Ramos (cell line): Measurements from ENCODE around the gene TEX30.

Experiments
- in situ Hi-C: fragments of 300-500 bp; cut with MboI; formaldehyde crosslinking; loops from one replicate; pipeline ENCODE4 v1.14.3; 2022; ENCODE audit warnings: low sequenced_read_pairs; ENCODE audit not compliant: unreplicated experiment

The TEX30 gene

DNA sequence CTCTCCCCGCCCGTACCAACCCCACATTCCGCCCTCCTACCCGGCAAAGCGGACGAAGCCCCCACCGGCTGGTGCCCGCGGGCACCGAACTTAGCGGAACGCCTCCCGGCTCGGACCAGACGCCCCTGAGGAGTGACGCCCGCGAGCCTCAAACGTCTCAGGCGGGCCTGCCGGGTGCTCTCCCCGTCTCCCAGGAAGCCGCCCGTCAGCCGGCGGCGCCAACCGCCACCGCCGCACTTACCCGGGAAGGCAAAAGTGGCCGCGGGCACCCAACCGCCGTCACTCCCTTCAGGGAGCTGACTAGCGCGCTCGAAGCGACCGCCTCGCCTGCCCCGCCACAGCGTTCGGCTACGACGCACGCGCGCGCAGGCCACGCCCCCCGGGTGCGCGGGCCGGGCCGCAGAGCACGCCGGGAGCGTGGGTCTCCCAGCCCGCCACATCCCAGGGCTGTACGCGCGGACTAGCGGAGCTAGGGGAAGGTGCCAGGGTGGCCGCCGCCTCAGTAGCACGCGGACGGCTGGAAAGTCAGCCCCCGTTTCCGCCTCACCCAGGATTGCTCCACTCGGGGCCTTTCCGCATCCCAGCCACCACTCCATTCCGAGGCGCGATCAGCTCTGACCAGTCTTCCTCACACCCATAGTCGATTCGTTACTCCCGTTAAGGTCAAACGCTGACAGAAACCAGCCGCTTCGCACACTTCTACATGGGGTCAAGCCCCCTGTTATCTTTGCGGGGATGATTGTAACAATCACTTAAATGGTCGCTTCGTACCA lies at the start of gene TEX30:
Gene TEX30 (minus strand): TSS at position 346 of the 773 bp plus-strand sequence. CDS start 3,760 bp downstream, outside the sequence.
- in situ Hi-C loops = no loop called here

- in situ Hi-C loops = no loop called here
Observed at GRCh38 chr13:102817907-102818306, 44.3 kb upstream of the TEX30 start.

DNA sequence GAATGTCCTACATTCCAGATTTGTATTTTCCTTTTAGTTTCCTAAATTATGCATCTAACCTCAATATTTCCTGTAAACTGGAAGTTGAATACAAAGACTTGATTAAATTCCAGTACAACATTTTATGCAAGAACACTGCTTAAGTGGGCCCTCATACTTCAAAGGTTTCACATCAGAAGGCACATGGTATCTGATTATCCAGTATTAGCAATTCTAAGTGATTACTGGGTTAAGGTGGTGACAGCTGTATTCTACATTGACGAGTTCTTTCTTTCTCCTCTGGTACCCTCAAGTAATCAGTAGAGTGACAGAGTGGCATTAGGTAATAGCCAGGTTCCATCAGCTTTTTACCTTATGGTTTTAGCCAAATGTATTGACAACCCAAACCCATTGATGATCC lies 43.7 kb upstream of the TEX30 start:
- in situ Hi-C loops = no loop called here

DNA sequence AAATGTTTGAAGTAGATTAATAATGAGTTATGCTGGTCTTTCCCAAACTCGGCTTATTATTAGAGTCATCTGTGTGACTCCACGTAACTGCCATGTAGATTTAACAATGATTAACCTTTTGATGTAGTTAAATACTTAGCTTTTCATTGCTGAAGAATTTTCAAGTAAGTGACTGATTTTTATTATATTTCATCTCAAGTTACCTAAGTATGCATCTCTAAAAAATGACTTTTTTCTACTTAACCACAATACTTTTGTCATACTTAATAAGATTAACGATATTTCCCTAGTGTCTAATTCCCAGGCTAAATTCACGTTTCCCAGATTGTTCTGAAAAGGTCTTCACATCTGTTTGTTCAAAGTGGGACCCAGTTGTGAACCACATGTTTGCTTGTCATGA lies 43.1 kb upstream of the TEX30 start:
- in situ Hi-C loops = no loop called here

GRCh38 chr13:102815788-102816187 lies 42.2 kb upstream of the TEX30 start:
- in situ Hi-C loops = no loop called here

DNA sequence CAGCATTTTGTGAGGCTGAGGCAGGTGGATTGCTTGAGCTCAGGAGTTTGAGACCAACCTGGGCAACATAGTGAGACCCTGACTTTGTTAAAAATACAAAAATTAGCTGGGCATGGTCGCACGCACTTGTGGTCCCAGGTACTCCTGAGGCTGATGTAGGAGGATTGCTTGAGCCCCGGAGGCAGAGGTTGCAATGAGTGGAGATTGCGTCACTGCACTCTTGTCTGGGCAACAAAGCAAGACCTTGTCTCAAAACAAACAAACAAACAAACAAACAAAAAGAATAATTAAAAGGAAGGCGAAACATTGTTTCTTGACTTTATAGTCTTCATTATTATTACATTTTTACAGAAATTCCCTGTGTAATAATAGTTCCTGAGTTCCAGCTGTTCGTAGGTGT lies 41.2 kb upstream of the TEX30 start:
- in situ Hi-C loops = no loop called here

GRCh38 chr13:102814025-102814607 lies 40.5 kb upstream of the TEX30 start:
- in situ Hi-C loops = no loop called here

GRCh38 chr13:102812611-102813287 lies 39.2 kb upstream of the TEX30 start:
- in situ Hi-C loops = no loop called here

DNA sequence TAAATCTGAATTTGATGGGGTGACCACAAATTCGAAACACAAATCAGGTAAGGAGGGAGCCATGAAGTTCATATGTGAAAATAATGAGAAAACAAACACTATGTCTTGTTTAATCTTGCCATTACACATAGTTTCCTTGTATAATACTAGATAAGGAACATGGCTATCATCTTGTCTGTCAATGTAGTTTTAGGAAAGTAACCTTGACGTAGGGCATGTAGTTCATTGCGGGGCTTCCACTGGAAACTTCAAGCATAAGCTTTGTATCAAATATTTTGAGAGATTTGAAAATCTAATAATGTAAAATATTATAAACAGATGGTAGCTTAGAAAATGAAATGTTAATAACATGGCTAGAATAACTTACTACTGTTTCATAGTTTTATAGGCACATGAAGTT lies 34.1 kb upstream of the TEX30 start:
- in situ Hi-C loops = no loop called here

- in situ Hi-C loops = no loop called here
Observed at GRCh38 chr13:102805680-102806079, 32.1 kb upstream of the TEX30 start.

DNA sequence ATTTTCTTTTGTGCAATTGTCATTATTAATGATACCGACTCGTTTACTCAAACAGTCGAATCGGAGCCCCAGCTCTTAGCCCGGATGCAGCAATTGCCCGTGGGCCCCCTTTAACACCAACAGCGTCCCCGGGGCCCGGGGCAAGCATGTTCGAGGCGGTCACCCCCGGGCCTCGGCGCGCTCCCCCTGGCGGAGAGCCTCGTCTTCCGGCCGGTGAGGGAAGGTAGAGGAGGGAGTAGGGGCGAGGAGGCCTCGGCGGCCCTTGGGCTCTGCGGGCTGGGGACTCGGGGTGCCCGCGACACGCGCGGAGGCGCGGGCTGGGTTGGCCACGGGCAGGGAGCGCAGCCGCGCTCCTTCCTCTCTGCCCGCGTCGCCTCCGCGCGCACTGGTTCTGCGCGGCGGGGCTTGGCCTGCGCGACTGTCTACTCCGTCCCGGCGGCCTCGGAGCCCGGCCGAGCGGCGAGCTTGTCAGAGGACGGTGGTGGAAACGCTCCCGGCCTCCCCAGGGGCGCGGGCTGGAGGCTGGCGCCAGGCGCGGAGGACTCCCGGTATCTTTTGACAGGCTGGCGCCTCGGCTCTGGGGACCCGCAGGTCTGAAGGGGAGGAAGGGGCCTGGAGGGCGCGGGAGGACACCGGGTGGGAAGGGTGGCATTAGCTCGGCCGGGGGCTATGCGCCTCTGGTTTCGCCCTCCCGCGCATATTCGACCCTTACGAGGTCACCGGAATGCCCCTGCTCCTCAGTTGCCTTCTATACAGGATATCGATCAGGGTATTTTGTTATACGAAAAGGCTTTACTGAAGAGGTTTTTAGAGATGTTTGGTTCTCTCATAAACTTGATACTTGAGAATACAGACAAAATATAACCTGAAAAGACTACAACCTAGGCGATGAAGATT lies 26.8 kb upstream of the TEX30 start:
- in situ Hi-C loops = no loop called here

- in situ Hi-C loops = no loop called here
Observed at GRCh38 chr13:102799426-102800144, 26.0 kb upstream of the TEX30 start.

GRCh38 chr13:102798581-102799425 lies 25.2 kb upstream of the TEX30 start, which contains the start of the genes BIVM and POGLUT2:
Gene BIVM (plus strand): TSS chr13:102799119. CDS start chr13:102807268, 8,149 bp downstream.
Gene POGLUT2 (minus strand): TSS chr13:102798976. CDS start chr13:102798670, 306 bp downstream.
- in situ Hi-C loops = no loop called here

DNA sequence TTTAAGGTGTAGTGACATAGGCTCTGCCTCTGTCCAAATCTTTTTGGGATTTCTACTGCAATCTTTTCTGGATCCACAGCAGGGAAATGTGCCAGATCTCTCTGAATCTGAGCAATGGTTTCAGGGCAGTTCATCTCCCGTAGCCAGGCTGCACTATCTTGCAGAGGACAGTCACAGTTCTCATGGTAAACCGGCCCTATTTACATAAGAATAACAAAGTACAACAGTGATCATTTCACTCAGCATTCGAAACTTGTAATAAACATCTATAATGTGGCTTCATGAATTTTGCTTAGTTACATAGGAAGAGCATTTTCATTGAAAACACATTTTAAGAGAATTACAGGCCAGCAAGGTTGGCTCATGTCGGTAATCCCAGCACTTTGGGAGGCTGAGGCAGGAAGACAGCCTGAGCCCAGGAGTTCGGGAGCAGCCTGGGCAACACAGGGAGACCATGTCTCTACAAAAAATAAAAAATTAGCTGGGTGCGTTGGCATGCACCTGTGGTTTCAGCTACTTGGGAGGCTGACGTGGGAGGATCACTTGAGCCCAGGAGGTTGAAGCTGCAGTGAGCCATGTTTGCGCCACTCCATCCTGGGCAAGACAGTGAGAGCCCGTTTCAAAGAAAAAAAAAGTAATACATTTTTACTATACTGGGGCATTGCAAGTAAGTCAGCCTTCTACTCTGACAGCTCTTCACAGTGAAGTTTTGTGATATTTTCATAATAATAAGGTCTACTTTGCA lies 20.2 kb upstream of the TEX30 start:
- in situ Hi-C loops = no loop called here

DNA sequence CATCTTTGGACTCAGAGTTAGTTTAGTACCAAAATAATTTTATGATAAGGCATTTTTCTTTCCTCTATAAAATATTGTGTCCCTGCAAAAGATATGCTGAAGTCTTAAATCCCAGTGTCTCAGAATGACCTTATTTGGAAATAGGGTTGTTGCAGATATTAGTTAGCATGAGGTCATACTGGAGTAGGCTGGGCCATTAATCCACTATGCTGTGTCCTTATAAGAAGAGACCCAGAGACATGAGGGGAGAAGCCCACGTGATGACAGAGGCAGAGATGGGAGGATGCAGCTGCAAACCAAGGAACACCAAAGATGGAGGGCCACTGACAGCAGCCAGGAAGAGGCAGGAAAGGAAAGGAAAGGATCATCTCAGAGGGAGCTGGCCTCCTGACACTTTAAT lies 18.8 kb upstream of the TEX30 start:
- in situ Hi-C loops = no loop called here

GRCh38 chr13:102788683-102789082 lies 15.1 kb upstream of the TEX30 start:
- in situ Hi-C loops = no loop called here

- in situ Hi-C loops = no loop called here
Observed at GRCh38 chr13:102784483-102784882, 10.9 kb upstream of the TEX30 start.

- in situ Hi-C loops = no loop called here
Observed at GRCh38 chr13:102781591-102781990, 8.0 kb upstream of the TEX30 start.
